NT2/D1 (cell line): Measurements from ENCODE around the gene ARHGEF40.

Experiments used
- DNase-seq: peaks from one replicate; pipeline ENCODE4 v3.0.0-alpha.2; 2011; ENCODE audit warnings: low read depth, low spot score
- H3K27me3 ChIP-seq: 2 replicates; pipeline ENCODE4 v1.6.0; 2011; ENCODE audit warnings: mild to moderate bottlenecking; ENCODE audit not compliant: insufficient read length, insufficient read depth
- H3K36me3 ChIP-seq: 2 replicates; pipeline ENCODE4 v1.6.1; 2011; ENCODE audit warnings: mild to moderate bottlenecking, low read length, mixed read lengths; ENCODE audit not compliant: insufficient read depth, insufficient read length
- H3K4me1 ChIP-seq: 2 replicates; pipeline ENCODE4 v1.5.1; 2011; ENCODE audit not compliant: insufficient read depth, insufficient read length
- H3K4me3 ChIP-seq: 2 replicates; pipeline ENCODE4 v1.5.1; 2011; ENCODE audit warnings: low read depth; ENCODE audit not compliant: insufficient read length
- H3K9ac ChIP-seq: 2 replicates; pipeline ENCODE4 v1.6.0; 2011; ENCODE audit warnings: low read depth; ENCODE audit not compliant: insufficient read length
- H3K9me3 ChIP-seq: 2 replicates; pipeline ENCODE4 v1.5.1; 2011; ENCODE audit warnings: mild to moderate bottlenecking, low read length; ENCODE audit not compliant: insufficient read depth
- SUZ12 ChIP-seq: IDR thresholded peaks from 2 replicates; pipeline ENCODE4 v1.6.1; 2011; ENCODE audit not compliant: insufficient read length, insufficient read depth; ENCODE audit errors: extremely low read depth
- YY1 ChIP-seq: IDR thresholded peaks from 2 replicates; pipeline ENCODE4 v1.6.1; 2011; ENCODE audit not compliant: insufficient read length, insufficient read depth
- ZNF274 ChIP-seq: IDR thresholded peaks from 2 replicates; pipeline ENCODE4 v1.6.1; 2011; ENCODE audit warnings: mild to moderate bottlenecking, low read depth, low read length

ARHGEF40 gene

GRCh38 chr14:21066882-21067502 lies 3.1 kb upstream of the ARHGEF40 start:
- no peaks in the 10 kb centered on the region for H3K4me1 ChIP-seq
- H3K36me3 ChIP-seq = no peaks in the 10 kb centered on the region
- no peak overlapping the region for H3K4me3 ChIP-seq
- H3K9me3 ChIP-seq = no peaks in the 10 kb centered on the region
- TF ChIP-seq ZNF274 = no peak
- TF ChIP-seq SUZ12 = no peak
- no peak for TF ChIP-seq YY1
- DNase-seq = no peak
- no peaks in the 10 kb centered on the region for H3K27me3 ChIP-seq
- H3K9ac ChIP-seq = no peak overlapping the region

- H3K9ac ChIP-seq = peak overlapping the region; percentile 88
- TF ChIP-seq YY1 (no peak), ZNF274 (no peak), SUZ12 (no peak)
- peaks cover 3% of the 10 kb centered on the region for H3K4me1 ChIP-seq
- no peaks in the 10 kb centered on the region for H3K9me3 ChIP-seq
- H3K27me3 ChIP-seq = no peaks in the 10 kb centered on the region
- H3K36me3 ChIP-seq = peaks cover 13% of the 10 kb centered on the region
- peak overlapping the region; percentile 23 for H3K4me3 ChIP-seq
- no peak for DNase-seq
These were observed 1.4 kb upstream of the ARHGEF40 start for GRCh38 chr14:21068521-21069387.

GRCh38 chr14:21069388-21070082 lies 569 bp upstream of the ARHGEF40 start:
- peaks cover 20% of the 10 kb centered on the region for H3K36me3 ChIP-seq
- peaks cover 3% of the 10 kb centered on the region for H3K4me1 ChIP-seq
- peak overlapping the region; percentile 23 for H3K4me3 ChIP-seq
- H3K9me3 ChIP-seq = no peaks in the 10 kb centered on the region
- TF ChIP-seq YY1 (no peak), ZNF274 (no peak), SUZ12 (no peak)
- no peaks in the 10 kb centered on the region for H3K27me3 ChIP-seq
- DNase-seq = no peak
- peak overlapping the region; percentile 88 for H3K9ac ChIP-seq

- no peak for TF ChIP-seq YY1
- no peak for TF ChIP-seq SUZ12
- no peak for TF ChIP-seq ZNF274
- peaks cover 3% of the 10 kb centered on the region for H3K4me1 ChIP-seq
- peak overlapping the region; percentile 92 for H3K9ac ChIP-seq
- H3K9me3 ChIP-seq = no peaks in the 10 kb centered on the region
- H3K36me3 ChIP-seq = peaks cover 32% of the 10 kb centered on the region
- H3K4me3 ChIP-seq = peak overlapping the region; percentile 63
- DNase-seq = no peak
- no peaks in the 10 kb centered on the region for H3K27me3 ChIP-seq
These were observed 613 bp downstream of the ARHGEF40 start for GRCh38 chr14:21070610-21071224.

GRCh38 chr14:21071225-21072030 lies 1.3 kb downstream of the ARHGEF40 start:
- DNase-seq = peak; percentile 76
- H3K4me1 ChIP-seq = peaks cover 3% of the 10 kb centered on the region

GRCh38 chr14:21072031-21072473 lies 1.9 kb downstream of the ARHGEF40 start:
- no peaks in the 10 kb centered on the region for H3K27me3 ChIP-seq
- peaks cover 3% of the 10 kb centered on the region for H3K4me1 ChIP-seq
- H3K9me3 ChIP-seq = no peaks in the 10 kb centered on the region
- TF ChIP-seq YY1 (no peak), SUZ12 (no peak), ZNF274 (no peak)
- peak overlapping the region; percentile 72 for H3K9ac ChIP-seq
- peaks cover 46% of the 10 kb centered on the region for H3K36me3 ChIP-seq
- H3K4me3 ChIP-seq = peak overlapping the region; percentile 63
- DNase-seq = no peak

More at GRCh38 chr14:21071225-21072030, 1.3 kb downstream of the ARHGEF40 start:
- no peak for TF ChIP-seq ZNF274
- no peak for TF ChIP-seq SUZ12
- no peak for TF ChIP-seq YY1
- peak overlapping the region; percentile 92 for H3K9ac ChIP-seq
- no peaks in the 10 kb centered on the region for H3K9me3 ChIP-seq
- peaks cover 39% of the 10 kb centered on the region for H3K36me3 ChIP-seq
- H3K4me3 ChIP-seq = peak overlapping the region; percentile 63
- no peaks in the 10 kb centered on the region for H3K27me3 ChIP-seq
